ENCODE data around the gene TANC1. TPM values are rescaled to one million over a fixed set of nuclear protein-coding genes. Genes with fewer than 3 reads are reported as not detected.

Gene TANC1
- total RNA-seq, 1 donor from 2014 or later: 18.5 TPM

DNA sequence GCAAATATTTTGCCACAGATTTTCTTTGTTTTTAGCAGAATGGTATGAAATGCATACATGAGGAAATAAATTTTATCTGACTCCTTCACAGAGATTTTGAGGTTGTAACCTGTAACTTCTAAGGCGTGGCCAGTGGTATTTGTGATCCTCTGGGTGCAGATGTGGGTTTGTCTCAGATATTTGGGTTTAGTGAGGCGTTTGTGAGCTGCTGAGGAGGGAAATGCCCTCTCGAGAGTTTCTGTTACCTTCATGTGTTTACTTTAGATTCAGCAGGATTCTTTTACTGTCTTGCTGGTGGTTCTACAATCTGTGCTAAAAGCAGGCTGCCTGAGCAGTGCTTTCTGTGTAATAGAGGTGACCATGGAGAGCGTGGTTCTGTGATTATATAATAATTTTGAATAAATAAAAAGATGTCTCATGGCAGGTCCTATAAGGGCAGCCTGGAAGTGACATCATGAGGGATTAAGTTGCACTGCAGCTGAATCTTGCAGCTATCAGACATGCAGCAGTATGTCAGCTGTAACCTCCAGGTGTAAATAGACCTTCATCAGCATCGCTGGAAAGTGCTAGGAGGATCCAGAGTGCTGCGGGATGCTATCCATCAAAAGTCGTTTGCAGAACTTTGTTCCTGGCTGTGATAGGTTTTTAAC lies 34.1 kb downstream of the TANC1 start:
- no peaks in the 10 kb centered on the region for H3K27me3 ChIP-seq (ENCODE audit: control insufficient read depth, insufficient read depth, low read length)
- no peak overlapping the region for H3K4me3 ChIP-seq (ENCODE audit: low read depth, low read length)
- TF ChIP-seq, protein P1, sequence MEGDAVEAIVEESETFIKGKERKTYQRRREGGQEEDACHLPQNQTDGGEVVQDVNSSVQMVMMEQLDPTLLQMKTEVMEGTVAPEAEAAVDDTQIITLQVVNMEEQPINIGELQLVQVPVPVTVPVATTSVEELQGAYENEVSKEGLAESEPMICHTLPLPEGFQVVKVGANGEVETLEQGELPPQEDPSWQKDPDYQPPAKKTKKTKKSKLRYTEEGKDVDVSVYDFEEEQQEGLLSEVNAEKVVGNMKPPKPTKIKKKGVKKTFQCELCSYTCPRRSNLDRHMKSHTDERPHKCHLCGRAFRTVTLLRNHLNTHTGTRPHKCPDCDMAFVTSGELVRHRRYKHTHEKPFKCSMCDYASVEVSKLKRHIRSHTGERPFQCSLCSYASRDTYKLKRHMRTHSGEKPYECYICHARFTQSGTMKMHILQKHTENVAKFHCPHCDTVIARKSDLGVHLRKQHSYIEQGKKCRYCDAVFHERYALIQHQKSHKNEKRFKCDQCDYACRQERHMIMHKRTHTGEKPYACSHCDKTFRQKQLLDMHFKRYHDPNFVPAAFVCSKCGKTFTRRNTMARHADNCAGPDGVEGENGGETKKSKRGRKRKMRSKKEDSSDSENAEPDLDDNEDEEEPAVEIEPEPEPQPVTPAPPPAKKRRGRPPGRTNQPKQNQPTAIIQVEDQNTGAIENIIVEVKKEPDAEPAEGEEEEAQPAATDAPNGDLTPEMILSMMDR (IDR thresholded peaks at IDR 0.05; ENCODE audit: insufficient read depth, low read length, poor library complexity, severe bottlenecking): no peak
- no peak for DNase-seq (ENCODE audit: low read depth)
- no peaks in the 10 kb centered on the region for H3K36me3 ChIP-seq (ENCODE audit: control insufficient read depth, insufficient read depth, low read length)

DNA sequence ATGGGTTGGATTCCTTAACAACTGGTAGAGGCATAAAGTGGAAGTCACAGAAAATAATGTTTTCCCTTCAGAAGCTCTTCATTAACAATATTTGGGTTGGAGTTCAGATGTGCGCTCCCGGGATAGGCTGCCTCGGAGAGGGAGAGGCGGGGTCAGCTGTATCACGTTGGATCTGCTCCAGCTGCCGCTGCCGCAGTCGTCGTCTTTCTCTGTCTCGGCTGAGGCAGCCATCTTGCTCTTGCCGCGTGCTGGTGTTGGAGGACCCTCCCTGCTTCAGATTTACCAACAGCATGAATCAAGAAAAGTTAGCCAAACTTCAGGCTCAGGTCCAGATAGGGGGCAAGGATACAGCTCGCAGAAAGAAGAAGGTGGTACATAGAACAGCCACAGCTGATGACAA lies 35.1 kb downstream of the TANC1 start:
- no peaks in the 10 kb centered on the region for H3K27me3 ChIP-seq (ENCODE audit: control insufficient read depth, insufficient read depth, low read length)
- H3K4me3 ChIP-seq (ENCODE audit: low read depth, low read length): no peak overlapping the region
- DNase-seq (ENCODE audit: low read depth): no peak
- TF ChIP-seq, protein P1 (IDR thresholded peaks at IDR 0.05; ENCODE audit: insufficient read depth, low read length, poor library complexity, severe bottlenecking): no peak
- no peaks in the 10 kb centered on the region for H3K36me3 ChIP-seq (ENCODE audit: control insufficient read depth, insufficient read depth, low read length)

DNA sequence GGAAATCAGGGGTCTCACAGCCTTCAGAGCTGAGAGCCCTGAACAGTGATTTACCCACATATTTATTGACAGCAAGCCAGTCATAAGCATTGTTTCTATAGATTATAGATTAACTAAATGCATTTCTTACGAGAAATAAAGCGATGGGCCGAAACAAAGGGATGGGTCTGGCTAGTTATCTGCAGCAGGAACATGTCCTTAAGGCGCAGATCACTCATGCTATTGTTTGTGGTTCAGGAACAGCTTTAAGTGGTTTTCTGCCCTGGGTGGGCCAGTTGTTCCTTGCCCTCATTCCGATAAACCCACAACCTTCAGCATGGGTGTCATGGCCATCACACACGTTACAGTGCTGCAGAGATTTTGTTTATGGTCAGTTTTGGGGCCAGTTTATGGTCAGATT lies 36.4 kb downstream of the TANC1 start:
- Histone ChIP-seq H3K36me3 (ENCODE audit: control insufficient read depth, insufficient read depth, low read length) (no peaks in the 10 kb centered on the region), H3K4me3 (ENCODE audit: low read depth, low read length) (no peak overlapping the region), H3K27me3 (ENCODE audit: control insufficient read depth, insufficient read depth, low read length) (no peaks in the 10 kb centered on the region)
- TF ChIP-seq, protein P1 (IDR thresholded peaks at IDR 0.05; ENCODE audit: insufficient read depth, low read length, poor library complexity, severe bottlenecking): no peak
- DNase-seq (ENCODE audit: low read depth): no peak

DNA sequence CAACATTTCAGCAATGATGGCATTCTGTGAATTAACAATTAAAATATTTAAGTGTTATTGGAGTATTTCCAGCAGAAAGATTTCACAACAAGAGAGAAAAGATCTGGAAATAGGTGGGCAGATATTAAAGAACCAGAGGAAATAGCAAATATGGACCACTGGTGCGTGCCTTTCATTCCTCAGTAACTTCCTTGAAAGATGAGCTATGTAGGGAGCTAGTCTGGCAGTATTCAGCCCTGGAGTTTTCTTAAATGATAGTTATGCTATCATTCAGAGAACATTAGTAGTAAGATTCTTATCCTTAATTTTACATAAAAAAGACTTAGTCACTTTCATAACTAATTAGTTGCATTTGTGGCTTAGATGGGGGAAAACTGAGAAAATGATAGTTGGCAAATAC lies 41.5 kb downstream of the TANC1 start:
- Histone ChIP-seq H3K36me3 (ENCODE audit: control insufficient read depth, insufficient read depth, low read length) (no peaks in the 10 kb centered on the region), H3K27me3 (ENCODE audit: control insufficient read depth, insufficient read depth, low read length) (no peaks in the 10 kb centered on the region), H3K4me3 (ENCODE audit: low read depth, low read length) (no peak overlapping the region)
- TF ChIP-seq, protein P1 (IDR thresholded peaks at IDR 0.05; ENCODE audit: insufficient read depth, low read length, poor library complexity, severe bottlenecking): no peak
- no peak for DNase-seq (ENCODE audit: low read depth)

DNA sequence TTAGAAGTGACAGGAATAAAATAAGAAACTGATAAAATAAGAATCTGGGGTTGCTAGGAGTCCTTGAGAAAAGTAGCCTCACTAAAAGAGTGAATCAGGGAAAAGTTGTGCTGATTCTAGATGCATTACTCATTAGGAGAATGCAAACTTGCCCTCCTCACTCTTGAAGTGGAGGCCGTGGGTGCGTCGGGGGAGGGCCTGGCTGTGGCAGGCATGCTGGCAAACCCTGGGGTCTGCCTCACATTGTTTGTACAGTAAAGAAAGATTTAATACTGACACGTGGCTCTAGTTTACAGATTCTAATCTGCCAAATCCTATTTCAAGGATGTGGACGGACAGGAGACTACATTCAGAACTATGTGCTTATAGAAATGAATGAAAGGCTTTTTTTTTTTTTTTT lies 41.9 kb downstream of the TANC1 start:
- Histone ChIP-seq H3K36me3 (ENCODE audit: control insufficient read depth, insufficient read depth, low read length) (peaks cover 1% of the 10 kb centered on the region), H3K27me3 (ENCODE audit: control insufficient read depth, insufficient read depth, low read length) (no peaks in the 10 kb centered on the region), H3K4me3 (ENCODE audit: low read depth, low read length) (no peak overlapping the region)
- no peak for DNase-seq (ENCODE audit: low read depth)
- TF ChIP-seq, protein P1 (IDR thresholded peaks at IDR 0.05; ENCODE audit: insufficient read depth, low read length, poor library complexity, severe bottlenecking): no peak

DNA sequence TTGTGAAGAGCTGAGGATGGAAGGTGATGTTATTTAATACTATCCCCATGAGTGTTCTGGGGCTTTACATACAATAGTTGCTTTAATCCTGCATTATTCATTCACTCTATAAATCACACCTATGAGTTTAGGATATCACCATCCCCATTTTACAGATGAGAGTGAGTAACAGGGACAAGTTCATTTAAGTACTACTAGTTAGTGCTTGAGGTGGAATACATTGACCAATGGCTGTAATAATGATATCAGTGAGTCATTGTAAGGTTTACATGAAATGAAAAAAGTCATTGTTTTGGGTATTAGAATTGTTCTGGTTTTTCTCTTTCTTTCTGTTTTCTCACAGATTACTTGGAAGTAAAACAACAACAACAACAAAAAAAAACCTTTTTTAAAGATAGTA lies 42.5 kb downstream of the TANC1 start:
- peaks cover 1% of the 10 kb centered on the region for H3K36me3 ChIP-seq (ENCODE audit: control insufficient read depth, insufficient read depth, low read length)
- no peaks in the 10 kb centered on the region for H3K27me3 ChIP-seq (ENCODE audit: control insufficient read depth, insufficient read depth, low read length)
- no peak for DNase-seq (ENCODE audit: low read depth)
- TF ChIP-seq, protein P1 (IDR thresholded peaks at IDR 0.05; ENCODE audit: insufficient read depth, low read length, poor library complexity, severe bottlenecking): no peak
- H3K4me3 ChIP-seq (ENCODE audit: low read depth, low read length): no peak overlapping the region
